Measurements from ENCODE around the gene KIFC3. TPM values are rescaled to one million over a fixed set of nuclear protein-coding genes. Genes with fewer than 3 reads are reported as not detected.

KIFC3 gene
- total RNA-seq, 1 donor from 2014 or later = 15.4 TPM

DNA sequence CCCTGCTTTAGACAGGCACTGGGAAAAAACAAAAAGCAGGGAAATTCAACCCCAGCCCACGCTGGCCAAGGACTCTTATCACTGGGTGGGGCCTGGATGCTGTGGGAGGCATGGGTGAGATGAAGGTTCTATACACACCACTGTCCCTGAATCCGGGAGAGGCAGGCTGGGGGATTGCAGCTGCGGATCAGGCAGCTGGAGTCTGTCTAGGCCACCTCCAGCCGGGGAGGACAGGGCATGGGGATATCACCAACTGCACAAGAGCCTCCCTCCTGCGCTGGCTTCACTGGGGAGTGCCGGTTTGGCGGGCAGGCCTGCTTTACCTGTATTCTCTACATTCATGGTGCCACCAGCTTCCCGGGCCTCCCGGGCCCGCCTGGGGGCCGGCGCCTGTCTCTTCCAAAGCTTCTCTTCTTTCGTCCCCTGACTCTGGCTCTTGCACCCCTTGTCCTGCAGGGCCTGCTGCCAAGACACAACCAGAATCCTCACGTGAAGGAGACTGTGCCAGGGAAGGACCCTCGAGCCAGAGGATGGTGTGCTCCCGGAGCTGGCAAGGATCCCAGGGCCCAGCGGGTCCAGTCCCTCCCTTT, 13.9 kb downstream of the KIFC3 start:
- Mint-ChIP-seq H3K36me3 (ENCODE audit: low read depth, unreplicated experiment) (peaks cover 13% of the 10 kb centered on the region), H3K9me3 (ENCODE audit: unreplicated experiment) (no peaks in the 10 kb centered on the region), H3K4me1 (ENCODE audit: unreplicated experiment) (peaks cover 5% of the 10 kb centered on the region), H3K4me3 (ENCODE audit: unreplicated experiment) (no peak overlapping the region), H3K27ac (ENCODE audit: unreplicated experiment) (no peak overlapping the region), H3K27me3 (ENCODE audit: unreplicated experiment) (peaks cover 4% of the 10 kb centered on the region)
- no peak for DNase-seq (ENCODE audit: low spot score)
- no peak for TF ChIP-seq CTCF (IDR thresholded peaks at IDR 0.05; ENCODE audit: unreplicated experiment)

DNA sequence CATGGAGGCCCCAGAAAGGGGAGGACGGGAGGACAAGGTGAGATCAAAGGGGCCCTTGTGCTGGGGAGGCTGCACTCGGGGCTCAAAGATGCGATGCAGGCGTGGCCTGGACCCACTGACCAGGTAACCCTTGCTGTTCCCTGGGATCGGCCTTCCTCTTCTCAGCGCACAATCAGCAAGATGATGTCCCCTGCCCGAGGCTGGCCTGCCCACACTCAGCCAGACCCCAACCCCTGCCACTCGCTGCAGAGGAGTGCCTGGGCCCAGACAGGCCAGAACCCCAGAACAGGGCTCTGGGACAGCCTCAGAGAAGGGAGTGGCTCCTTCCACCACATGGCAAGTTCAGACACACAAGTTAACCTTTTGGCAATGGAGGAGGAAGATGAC, 14.8 kb downstream of the KIFC3 start:
- Mint-ChIP-seq H3K4me1 (ENCODE audit: unreplicated experiment) (peaks cover 5% of the 10 kb centered on the region), H3K4me3 (ENCODE audit: unreplicated experiment) (no peak overlapping the region), H3K36me3 (ENCODE audit: low read depth, unreplicated experiment) (peaks cover 17% of the 10 kb centered on the region), H3K9me3 (ENCODE audit: unreplicated experiment) (no peaks in the 10 kb centered on the region), H3K27ac (ENCODE audit: unreplicated experiment) (no peak overlapping the region), H3K27me3 (ENCODE audit: unreplicated experiment) (peaks cover 6% of the 10 kb centered on the region)
- TF ChIP-seq CTCF (IDR thresholded peaks at IDR 0.05; ENCODE audit: unreplicated experiment) = no peak
- DNase-seq (ENCODE audit: low spot score) = no peak

- Mint-ChIP-seq H3K9me3 (ENCODE audit: unreplicated experiment) (no peaks in the 10 kb centered on the region), H3K4me1 (ENCODE audit: unreplicated experiment) (peaks cover 2% of the 10 kb centered on the region), H3K36me3 (ENCODE audit: low read depth, unreplicated experiment) (peaks cover 12% of the 10 kb centered on the region), H3K4me3 (ENCODE audit: unreplicated experiment) (no peak overlapping the region), H3K27ac (ENCODE audit: unreplicated experiment) (no peak overlapping the region), H3K27me3 (ENCODE audit: unreplicated experiment) (peaks cover 6% of the 10 kb centered on the region)
- no peak for TF ChIP-seq CTCF (IDR thresholded peaks at IDR 0.05; ENCODE audit: unreplicated experiment)
- DNase-seq (ENCODE audit: low spot score) = no peak
Measured at GRCh38 chr16:57786632-57787518, 15.4 kb downstream of the KIFC3 start.

- Mint-ChIP-seq H3K27me3 (ENCODE audit: unreplicated experiment) (peaks cover 6% of the 10 kb centered on the region), H3K4me3 (ENCODE audit: unreplicated experiment) (no peak overlapping the region), H3K27ac (ENCODE audit: unreplicated experiment) (no peak overlapping the region), H3K9me3 (ENCODE audit: unreplicated experiment) (no peaks in the 10 kb centered on the region), H3K36me3 (ENCODE audit: low read depth, unreplicated experiment) (peaks cover 11% of the 10 kb centered on the region), H3K4me1 (ENCODE audit: unreplicated experiment) (no peaks in the 10 kb centered on the region)
- no peak for DNase-seq (ENCODE audit: low spot score)
- TF ChIP-seq CTCF (IDR thresholded peaks at IDR 0.05; ENCODE audit: unreplicated experiment) = no peak
Measured at GRCh38 chr16:57785924-57786323, 16.4 kb downstream of the KIFC3 start.

DNA sequence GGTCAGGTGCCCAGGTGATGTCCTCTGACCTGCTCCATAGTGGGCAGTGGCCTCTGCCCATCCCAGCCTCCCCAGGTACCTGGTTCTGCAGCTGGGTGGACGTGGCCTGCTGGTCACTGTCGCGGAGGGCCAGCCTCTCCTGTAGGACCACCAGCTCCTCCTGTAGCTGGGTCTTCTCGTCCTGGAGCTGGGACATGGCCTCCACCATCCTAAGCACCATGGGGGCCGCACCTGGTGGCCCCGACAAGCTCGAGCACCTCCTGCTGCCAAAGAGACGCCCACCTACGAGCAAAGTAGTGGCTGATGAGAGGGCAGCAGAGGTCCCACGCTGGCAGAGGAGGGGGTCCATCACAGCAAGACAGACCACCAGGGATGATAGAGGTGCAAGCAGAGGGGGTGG, 16.9 kb downstream of the KIFC3 start:
- TF ChIP-seq CTCF (IDR thresholded peaks at IDR 0.05; ENCODE audit: unreplicated experiment) = no peak
- Mint-ChIP-seq H3K9me3 (ENCODE audit: unreplicated experiment) (no peaks in the 10 kb centered on the region), H3K4me1 (ENCODE audit: unreplicated experiment) (no peaks in the 10 kb centered on the region), H3K27me3 (ENCODE audit: unreplicated experiment) (peaks cover 6% of the 10 kb centered on the region), H3K4me3 (ENCODE audit: unreplicated experiment) (no peak overlapping the region), H3K36me3 (ENCODE audit: low read depth, unreplicated experiment) (peaks cover 11% of the 10 kb centered on the region), H3K27ac (ENCODE audit: unreplicated experiment) (no peak overlapping the region)
- no peak for DNase-seq (ENCODE audit: low spot score)

All from endothelial cell (in vitro differentiated cells).